A549 treated with CORT108297 at 1 μM for 4 hours (cell line): ENCODE measurements around the gene GP9. TPM values are rescaled to one million over a fixed set of nuclear protein-coding genes. Genes with fewer than 3 reads are reported as not detected.

ENCODE experiments used
- total RNA-seq: library from RNA; stranded (reverse); fragments of 200-300 nt; extraction: Qiagen RNA extraction; gene quantifications from 5 replicates; pipeline ENCODE4 v1.2.3, GENCODE V29; 2022

Gene GP9
- not detected in 5 replicates for total RNA-seq

DNA sequence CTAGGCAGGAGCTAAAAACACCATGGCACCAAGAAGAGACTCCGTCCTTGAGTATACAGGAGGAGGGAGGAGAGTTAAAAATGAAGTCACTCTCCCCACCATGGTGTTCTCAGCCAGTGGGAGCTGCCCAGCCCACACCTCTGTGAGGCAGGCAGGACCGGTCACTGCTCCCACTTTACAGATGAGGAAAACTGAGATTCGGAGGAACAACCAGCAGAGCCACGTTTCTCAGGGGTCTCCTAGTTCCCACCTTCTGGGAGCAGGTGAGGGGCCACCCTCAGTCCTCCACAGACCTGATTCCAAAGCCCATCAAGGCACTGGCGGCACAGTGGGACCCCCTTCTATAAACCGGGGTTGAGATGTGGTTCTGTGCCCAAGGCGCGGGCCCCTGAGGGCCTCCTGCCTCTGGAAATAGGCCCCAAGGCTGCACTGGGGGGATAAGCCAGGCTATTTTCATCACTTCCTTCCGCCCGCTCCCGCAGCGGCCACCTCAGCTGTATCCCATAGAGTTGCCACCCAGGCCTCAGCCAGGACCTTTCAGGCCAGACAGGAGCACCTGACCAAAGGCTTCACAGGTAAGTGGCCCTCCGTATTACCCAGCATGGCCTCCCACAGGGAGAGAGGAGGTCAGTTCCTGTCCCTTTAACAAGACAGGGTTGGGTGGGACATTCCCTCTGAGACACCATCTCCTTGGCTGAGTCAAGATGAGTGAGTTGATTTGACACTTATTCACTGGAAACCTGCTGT lies at the start of gene GP9:
GP9 (plus strand) TSS at position 504 of the 747 bp plus-strand sequence. CDS start 961 bp downstream, outside the sequence.

Other genes with a start within 250 kb of the GP9 start
- 22.9 to 25.5 TPM (median 24.8 TPM) in 5 replicates for gene ACAD9, start 181.2 kb upstream of the GP9 start, total RNA-seq
- 0.06 TPM in 1 of 5 replicates, not detected in the others for gene CFAP92, start 66.7 kb upstream of the GP9 start, total RNA-seq
- 0.03 TPM in 1 of 5 replicates, not detected in the others for gene EFCC1, start 59.5 kb upstream of the GP9 start, total RNA-seq
- gene RAB43, start 61.0 kb downstream of the GP9 start, total RNA-seq: 2.7 to 6.0 TPM (median 5.0 TPM) in 5 replicates
- 19.2 to 24.9 TPM (median 22.0 TPM) in 5 replicates for gene ISY1, start 100.3 kb downstream of the GP9 start, total RNA-seq
- 333 to 359 TPM (median 338 TPM) in 5 replicates for gene CNBP, start 123.1 kb downstream of the GP9 start, total RNA-seq
- 69.7 to 88.7 TPM (median 74.8 TPM) in 5 replicates for gene COPG1, start 188.8 kb downstream of the GP9 start, total RNA-seq
- 40.3 to 45.2 TPM (median 45.0 TPM) in 5 replicates for gene HMCES, start 218.1 kb downstream of the GP9 start, total RNA-seq